ENCODE data around the gene ADCY3.

- TF ChIP-seq BACH2 (CRISPR knock-in tag; IDR thresholded peaks at IDR 0.05; ENCODE audit: borderline replicate concordance) (no peak), OSR1 (CRISPR knock-in tag; IDR thresholded peaks at IDR 0.05) (no peak), PPARA (CRISPR knock-in tag; IDR thresholded peaks at IDR 0.05; ENCODE audit: borderline replicate concordance) (no peak), CSRNP3 (CRISPR knock-in tag; IDR thresholded peaks at IDR 0.05) (no peak), ZFP30 (CRISPR knock-in tag; IDR thresholded peaks at IDR 0.05) (no peak), CSDC2 (CRISPR knock-in tag; IDR thresholded peaks at IDR 0.05) (no peak), PATZ1 (CRISPR knock-in tag; IDR thresholded peaks at IDR 0.05; ENCODE audit: borderline replicate concordance) (no peak), POU6F1 (CRISPR knock-in tag; IDR thresholded peaks at IDR 0.05; ENCODE audit: borderline replicate concordance, low read depth) (no peak), RARB (CRISPR knock-in tag; IDR thresholded peaks at IDR 0.05) (no peak), ZC3H10 (CRISPR knock-in tag; IDR thresholded peaks at IDR 0.05) (no peak), ZNF70 (CRISPR knock-in tag; IDR thresholded peaks at IDR 0.05) (no peak), ESRRG (CRISPR knock-in tag; IDR thresholded peaks at IDR 0.05) (no peak), TOX (CRISPR knock-in tag; IDR thresholded peaks at IDR 0.05; ENCODE audit: borderline replicate concordance) (no peak)
Measured at GRCh38 chr2:24832931-24833701, 86.9 kb downstream of the ADCY3 start.

Measured in SK-N-SH treated with all-trans-retinoic acid at 6 μM for 48 hours (cell line).